ENCODE results near the gene TLE7. TPM values are rescaled to one million over a fixed set of nuclear protein-coding genes. Genes with fewer than 3 reads are reported as not detected.

TLE7 gene
- total and polyA plus RNA-seq, 2 of the 4 experiments (the other 2 are of a cell fraction), result not detected

GRCh38 chr16:71482569-71482968 is 40.7 kb upstream of the TLE7 start:
- no peak overlapping the region for H4K8ac ChIP-seq (ENCODE audit: low read depth in 2 of 2, low read length in 2 of 2)
- no peak overlapping the region for H3K18ac ChIP-seq (ENCODE audit: low read depth, low read length)
- H2BK15ac ChIP-seq (ENCODE audit: low read depth, low read length), result no peak overlapping the region
- H2BK5ac ChIP-seq (ENCODE audit: low read depth, low read length, poor library complexity, severe bottlenecking), result no peak overlapping the region
- DNase-seq, result no peak
- CTCF ChIA-PET, result no interaction called here
- H3K27me3 ChIP-seq (ENCODE audit: control insufficient read depth, insufficient read depth, low read length), result no peaks in the 10 kb centered on the region
- no peak overlapping the region for H2BK20ac ChIP-seq (ENCODE audit: low read depth, low read length)
- H2BK120ac ChIP-seq (ENCODE audit: low read depth, low read length), result no peak overlapping the region
- intact Hi-C loops (cut with micrococcal nuclease), result no loop called here
- no peak for TF ChIP-seq BHLHE40 (IDR thresholded peaks at IDR 0.05; ENCODE audit: low read depth, low read length)
- no peak for TF ChIP-seq NFE2L2 (IDR thresholded peaks at IDR 0.05; ENCODE audit: low read depth, low read length)
- TF ChIP-seq ELK1 (IDR thresholded peaks at IDR 0.05; ENCODE audit: borderline replicate concordance, low read depth, low read length), result no peak
- no peaks in the 10 kb centered on the region; the same call in 1 of the 2 replicates for H3K9me3 ChIP-seq (ENCODE audit: control insufficient read depth, insufficient read depth, low read length)
- WGBS, 2 experiments (ENCODE audit: extremely low coverage in 2 of 2, insufficient read length in 1 of 2), result no CpG with 5 or more reads among the region's 5 CpGs
- H4K91ac ChIP-seq (ENCODE audit: insufficient read depth, low read depth, low read length), result no peak overlapping the region
- H3K79me1 ChIP-seq (ENCODE audit: low read depth in 1 of 2, low read length in 2 of 2), result peaks cover 6 to 7% of the 10 kb centered on the region in 2 experiments; a peak in 3 of 4 replicates
- no peaks in the 10 kb centered on the region for H4K20me1 ChIP-seq (ENCODE audit: insufficient read depth, low read length)
- no peak overlapping the region for H2AK9ac ChIP-seq (replicated peaks; ENCODE audit: low read depth, low read length, poor library complexity)
- peaks cover 6% of the 10 kb centered on the region for H3K36me3 ChIP-seq (ENCODE audit: control insufficient read depth, insufficient read depth, low read length)
- H4K5ac ChIP-seq (ENCODE audit: low read depth, low read length), result no peak overlapping the region
- H3K4me3 ChIP-seq (ENCODE audit: insufficient read depth, low read depth, low read length), result no peak overlapping the region
- no peak overlapping the region for H3K4ac ChIP-seq (ENCODE audit: low read depth, low read length)
- no peaks in the 10 kb centered on the region for H3K4me1 ChIP-seq (ENCODE audit: control insufficient read depth, insufficient read depth, low read length)
- POLR2A ChIA-PET (ENCODE audit: unreplicated experiment), result no interaction called here
- ATAC-seq (ENCODE audit: low read depth), result no peak
- no peak overlapping the region for H3K4me2 ChIP-seq (ENCODE audit: low read depth, low read length)
- no peak overlapping the region for H3K56ac ChIP-seq (ENCODE audit: extremely low read depth, insufficient read depth, low read length)
- H2AK5ac ChIP-seq (ENCODE audit: low read depth, low read length), result no peak overlapping the region
- no TSS peak for BruUV-seq (replicated peaks)
- no peak overlapping the region for H3K23ac ChIP-seq (ENCODE audit: low read depth, low read length)
- H2AFZ ChIP-seq (replicated peaks; ENCODE audit: low read length, poor library complexity), result no peak overlapping the region
- no peak overlapping the region for H3K9ac ChIP-seq (ENCODE audit: low read depth, low read length)
- no peak overlapping the region for H3K14ac ChIP-seq (replicated peaks; ENCODE audit: low read depth, low read length)
- in situ Hi-C loops (cut with MboI; ENCODE audit: low sequenced_read_pairs), result loop anchor here (25.0 kb wide), 1 partner anchor 695 kb away; no protein-coding TSS in a partner anchor
- dilution Hi-C loops (cut with HindIII; ENCODE audit: low sequenced_read_pairs, unreplicated experiment), result no loop called here
- H3K9me1 ChIP-seq (ENCODE audit: insufficient read depth, low read length), result 0 out of 2 replicates have a peak, but pooled peaks cover 2% of the 10 kb centered on the region
- H3K27ac ChIP-seq (ENCODE audit: insufficient read depth, low read length), result no peak overlapping the region
